Epithelial cell of prostate (primary cell): ENCODE results near the gene SIX1.

Experiments
- DNase-seq: peaks from one replicate; pipeline ENCODE4 v3.0.0-alpha.2; 2011; ENCODE audit warnings: low read depth, low spot score
- H3K27ac ChIP-seq: fragments of 450-650 bp; 2 replicates; pipeline ENCODE4 v1.5.1; 2017; ENCODE audit warnings: mild to moderate bottlenecking

SIX1 gene

GRCh38 chr14:60655898-60656685 is 6.8 kb upstream of the SIX1 start:
- DNase-seq, result no peak

DNA sequence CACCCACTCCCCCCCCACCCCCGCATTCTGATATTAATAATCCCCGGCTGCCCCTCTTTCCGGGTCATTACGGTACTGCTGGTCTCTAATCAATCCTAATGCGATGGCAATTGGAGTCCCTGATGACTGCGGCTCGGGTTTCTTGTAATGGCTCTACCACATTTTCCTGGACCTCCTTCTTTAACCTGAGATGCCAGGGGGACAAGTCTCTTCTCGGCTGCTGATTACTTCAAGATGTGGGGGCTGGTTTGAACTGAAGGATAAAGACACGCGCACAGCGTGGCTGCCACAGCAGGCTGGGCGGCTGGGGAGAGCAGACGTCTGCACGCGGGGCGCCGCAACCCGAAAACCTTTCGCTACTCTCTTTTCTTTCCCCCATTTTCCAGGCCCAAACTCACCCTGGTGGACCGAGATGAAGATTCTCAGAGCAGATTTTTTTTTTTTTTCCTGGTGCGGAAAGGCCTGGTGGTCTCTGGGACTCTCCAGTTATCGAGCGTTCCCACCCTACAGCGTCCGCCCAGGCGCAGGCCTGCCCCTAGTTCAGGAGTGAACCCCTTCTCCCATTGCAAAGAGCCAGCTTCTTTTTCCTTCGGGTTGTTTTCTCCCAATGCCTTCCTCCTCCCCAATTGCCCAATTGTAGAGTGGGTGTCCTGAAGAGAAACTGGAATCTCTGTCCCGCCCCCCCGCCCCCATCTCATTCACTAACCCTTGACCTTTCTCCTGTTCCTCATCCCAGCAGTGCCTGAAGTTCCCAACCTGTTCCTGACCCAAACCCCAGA is 6.0 kb upstream of the SIX1 start:
- no peak for DNase-seq
- H3K27ac ChIP-seq, result peak overlapping the region; percentile 40

More at GRCh38 chr14:60655898-60656685, 6.8 kb upstream of the SIX1 start:
- H3K27ac ChIP-seq, result peak overlapping the region; percentile 40

DNA sequence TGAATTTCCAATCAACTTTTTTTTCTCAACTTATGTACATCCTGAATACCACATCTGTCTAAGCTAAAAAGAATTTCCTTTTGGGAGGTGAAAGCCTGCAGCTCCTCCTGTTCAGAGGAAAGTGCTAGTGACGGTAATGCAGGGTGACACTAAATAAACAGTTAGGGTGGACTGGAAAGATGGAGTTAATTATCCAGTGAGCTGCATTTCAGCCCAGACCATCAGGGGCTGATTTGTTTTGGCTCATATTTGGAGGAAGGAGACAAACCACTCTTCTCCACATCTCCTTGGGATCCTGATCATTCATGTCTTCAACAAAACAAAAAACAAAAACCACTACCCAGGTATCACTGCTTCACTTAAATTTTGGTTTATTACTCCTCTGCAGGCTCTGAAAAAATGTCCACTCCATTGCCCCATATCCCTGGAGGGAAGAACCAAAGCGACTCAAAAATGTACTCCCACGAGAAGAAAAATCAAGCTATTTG is 5.1 kb upstream of the SIX1 start:
- H3K27ac ChIP-seq, result no peak overlapping the region
- no peak for DNase-seq

- no peak for DNase-seq
- no peak overlapping the region for H3K27ac ChIP-seq
Measured at GRCh38 chr14:60653701-60654161, 4.5 kb upstream of the SIX1 start.

GRCh38 chr14:60652674-60653651 is 3.7 kb upstream of the SIX1 start:
- H3K27ac ChIP-seq, result no peak overlapping the region
- DNase-seq, result no peak

- DNase-seq, result no peak
- no peak overlapping the region for H3K27ac ChIP-seq
Measured at GRCh38 chr14:60651796-60652673, 2.8 kb upstream of the SIX1 start.

- H3K27ac ChIP-seq, result no peak overlapping the region
- no peak for DNase-seq
Measured at GRCh38 chr14:60651086-60651795, 2.0 kb upstream of the SIX1 start.

GRCh38 chr14:60650373-60650961 is 1.2 kb upstream of the SIX1 start:
- peak overlapping the region; percentile 70 for H3K27ac ChIP-seq
- DNase-seq, result no peak

GRCh38 chr14:60649875-60650372 is 647 bp upstream of the SIX1 start:
- DNase-seq, result no peak
- peak overlapping the region; percentile 70 for H3K27ac ChIP-seq

DNA sequence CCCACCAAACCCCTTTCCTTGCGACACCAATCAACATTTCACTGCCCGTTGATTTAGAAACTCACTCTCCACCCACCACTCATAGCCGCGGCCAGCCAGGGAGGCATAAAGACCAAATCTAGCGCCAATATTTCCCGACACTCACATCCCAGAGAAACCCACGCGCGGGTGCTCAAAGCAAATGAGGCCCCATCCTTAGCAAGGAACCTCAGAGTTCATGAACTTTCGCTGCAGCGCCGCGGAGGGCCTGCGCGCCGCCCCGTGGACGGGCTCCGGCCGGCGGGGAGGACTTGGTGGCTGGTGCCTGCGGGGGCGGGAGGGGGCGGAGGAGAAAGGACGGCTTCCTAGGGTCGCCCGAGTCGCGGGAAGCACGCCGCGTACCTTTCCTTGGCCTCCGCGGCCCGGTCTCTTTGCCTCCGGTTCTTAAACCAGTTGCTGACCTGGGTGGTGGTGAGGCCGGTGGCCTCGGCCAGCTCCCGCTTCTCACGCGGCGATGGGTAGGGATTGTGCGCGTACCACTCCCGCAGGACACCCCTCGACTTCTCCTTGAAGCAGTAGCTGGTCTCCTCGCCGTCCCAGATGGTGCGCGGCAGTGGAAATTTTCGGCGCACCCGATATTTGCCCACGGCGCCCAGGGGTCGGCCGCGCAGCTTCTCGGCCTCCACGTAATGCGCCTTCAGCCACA is 886 bp downstream of the SIX1 start:
- no peak for DNase-seq
- H3K27ac ChIP-seq, result peak overlapping the region; percentile 70

- peak overlapping the region; percentile 70 for H3K27ac ChIP-seq
Measured at GRCh38 chr14:60647837-60648248, 1.4 kb downstream of the SIX1 start.

DNA sequence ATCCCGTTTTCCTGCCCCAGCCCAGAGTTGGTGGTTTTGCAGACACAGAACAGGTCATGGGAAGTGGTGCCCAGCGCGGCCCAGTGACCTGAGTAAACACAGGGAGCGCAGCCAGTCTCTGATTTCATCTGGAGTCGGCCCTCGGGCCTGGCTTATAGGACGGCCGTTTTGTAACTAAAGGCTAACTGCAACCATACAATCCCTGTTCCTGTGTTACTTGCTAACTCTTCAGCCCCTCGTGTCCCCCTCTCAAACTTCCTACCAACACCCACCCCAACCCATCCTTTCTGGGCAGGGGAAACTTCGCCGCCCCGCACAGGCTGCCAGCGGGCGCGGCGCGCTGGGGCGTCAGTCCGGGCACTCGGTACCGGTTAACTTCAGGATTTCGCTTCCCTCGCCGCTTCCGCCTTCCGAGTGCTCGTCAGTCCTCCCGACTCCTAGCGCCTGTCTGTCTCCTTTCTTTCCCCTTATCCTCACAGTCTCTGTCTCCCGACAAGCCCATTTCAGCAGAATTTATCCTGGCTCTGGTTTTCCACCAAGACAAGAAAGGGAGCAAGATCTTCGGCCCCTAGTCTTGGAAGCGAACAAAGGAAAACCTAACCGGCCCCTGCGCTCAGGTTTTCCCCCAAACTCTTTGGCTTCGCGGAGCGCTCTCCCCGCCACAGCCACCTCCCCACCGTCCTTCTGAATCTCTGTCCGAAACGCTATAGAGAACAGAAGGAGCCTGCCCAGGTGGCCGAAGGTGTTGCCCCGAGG is 2.0 kb downstream of the SIX1 start:
- DNase-seq, result no peak
- H3K27ac ChIP-seq, result peak overlapping the region; percentile 70

More at GRCh38 chr14:60647837-60648248, 1.4 kb downstream of the SIX1 start:
- DNase-seq, result no peak

DNA sequence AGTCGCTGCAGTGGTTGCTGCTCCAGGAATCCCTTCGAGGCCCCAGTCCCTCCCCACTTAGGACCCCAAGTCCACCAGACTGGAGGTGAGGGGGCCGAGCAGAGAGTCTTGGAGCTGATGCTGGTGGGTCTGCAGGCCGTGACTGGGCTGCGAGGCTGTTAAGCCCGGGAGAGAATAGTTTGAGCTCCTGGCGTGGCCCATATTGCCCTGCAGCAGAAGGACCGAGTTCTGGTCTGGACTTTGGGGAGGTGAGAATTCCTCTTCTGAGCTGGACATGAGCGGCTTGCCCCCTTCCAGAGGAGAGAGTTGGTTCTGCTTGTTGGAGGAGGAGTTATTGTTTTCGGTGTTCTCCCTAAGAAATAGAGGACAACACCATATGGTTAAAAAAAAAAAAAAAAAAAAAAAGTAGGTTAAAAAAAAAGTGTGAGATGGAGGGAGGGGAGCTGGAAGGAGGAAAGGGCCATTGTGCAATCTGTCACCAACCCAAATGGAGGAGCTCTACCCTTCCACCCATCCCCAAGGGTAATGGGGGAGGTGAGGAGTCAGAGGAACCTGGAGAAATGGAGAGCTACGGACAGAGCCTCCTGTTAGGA is 3.0 kb downstream of the SIX1 start:
- peak overlapping the region; percentile 70 for H3K27ac ChIP-seq
- DNase-seq, result no peak

- peak overlapping the region; percentile 70 for H3K27ac ChIP-seq
- DNase-seq, result no peak
Measured at GRCh38 chr14:60645126-60645741, 4.0 kb downstream of the SIX1 start.

DNA sequence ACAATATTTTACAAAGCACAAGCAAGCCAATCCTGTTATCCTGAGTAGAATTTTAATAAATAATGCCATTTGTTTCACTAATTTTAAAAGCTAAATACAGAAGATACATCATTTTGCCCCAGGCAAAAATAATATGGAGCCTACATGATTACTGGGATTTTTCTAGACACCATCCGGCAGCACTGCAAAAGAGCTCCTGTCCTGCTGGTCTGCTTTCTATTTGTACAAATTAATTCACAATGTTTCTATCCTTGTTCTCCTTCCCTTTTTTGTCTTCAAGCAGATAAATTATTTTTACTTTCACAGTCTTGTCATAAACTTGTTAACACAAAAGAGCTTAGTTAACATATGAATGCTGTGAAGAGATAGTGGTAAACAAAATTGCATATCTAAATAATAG is 4.6 kb downstream of the SIX1 start:
- H3K27ac ChIP-seq, result peak overlapping the region; percentile 70
- no peak for DNase-seq
